SK-N-SH treated with all-trans-retinoic acid at 6 μM for 48 hours (cell line): ENCODE data around the gene OR51B5.

Source experiments
- ARNTL ChIP-seq: fragments of 450-650 bp; formaldehyde crosslinking; IDR thresholded peaks from 2 replicates; pipeline ENCODE4 v1.5.0; 2020; ENCODE audit warnings: low read depth, mild to moderate bottlenecking, moderate library complexity, borderline replicate concordance
- BACH2 ChIP-seq: fragments of 250-450 bp; sonication (Bioruptor Pico); IDR thresholded peaks from 2 replicates; pipeline ENCODE4 v1.9.0; 2021; ENCODE audit warnings: mild to moderate bottlenecking, borderline replicate concordance
- CREB5 ChIP-seq: fragments of 250-450 bp; sonication (Bioruptor Pico); IDR thresholded peaks from 2 replicates; pipeline ENCODE4 v1.5.1; 2020; ENCODE audit warnings: low read depth, mild to moderate bottlenecking, moderate library complexity
- GLIS3 ChIP-seq: fragments of 250-450 bp; sonication (Bioruptor Pico); IDR thresholded peaks from 2 replicates; pipeline ENCODE4 v1.5.0; 2020; ENCODE audit warnings: mild to moderate bottlenecking, moderate library complexity
- OSR1 ChIP-seq: fragments of 250-450 bp; sonication (Bioruptor Pico); IDR thresholded peaks from 2 replicates; pipeline ENCODE4 v1.8.0; 2022; ENCODE audit warnings: moderate library complexity, mild to moderate bottlenecking, inconsistent platforms
- POU6F1 ChIP-seq: fragments of 250-450 bp; sonication (Bioruptor Pico); IDR thresholded peaks from 2 replicates; pipeline ENCODE4 v1.8.0; 2021; ENCODE audit warnings: low read depth, mild to moderate bottlenecking, moderate library complexity, borderline replicate concordance
- PPARA ChIP-seq: fragments of 250-450 bp; sonication (Bioruptor Pico); IDR thresholded peaks from 2 replicates; pipeline ENCODE4 v1.5.0; 2020; ENCODE audit warnings: mild to moderate bottlenecking, borderline replicate concordance
- RARB ChIP-seq: fragments of 250-450 bp; sonication (Bioruptor Pico); IDR thresholded peaks from 2 replicates; pipeline ENCODE4 v1.8.0; 2021; ENCODE audit warnings: mild to moderate bottlenecking, moderate library complexity
- SNAI2 ChIP-seq: fragments of 250-450 bp; sonication (Bioruptor Pico); IDR thresholded peaks from 2 replicates; pipeline ENCODE4 v1.5.0; 2020; ENCODE audit warnings: mild to moderate bottlenecking, moderate library complexity
- ZFP30 ChIP-seq: fragments of 450-650 bp; formaldehyde crosslinking; IDR thresholded peaks from 2 replicates; pipeline ENCODE4 v1.5.0; 2022; ENCODE audit warnings: mild to moderate bottlenecking, moderate library complexity
- ZNF565 ChIP-seq: fragments of 450-650 bp; formaldehyde crosslinking; conservative IDR thresholded peaks from 2 replicates; pipeline ENCODE4 v1.5.0; 2020; ENCODE audit warnings: low read depth, mild to moderate bottlenecking, moderate library complexity
- ZNF70 ChIP-seq: fragments of 450-650 bp; formaldehyde crosslinking; IDR thresholded peaks from 2 replicates; pipeline ENCODE4 v1.5.0; 2020; ENCODE audit warnings: mild to moderate bottlenecking, moderate library complexity
- ZNF8 ChIP-seq: fragments of 450-650 bp; formaldehyde crosslinking; IDR thresholded peaks from 2 replicates; pipeline ENCODE4 v1.5.0; 2020; ENCODE audit warnings: mild to moderate bottlenecking, moderate library complexity

- TF ChIP-seq SNAI2 (CRISPR knock-in tag), result no peak
- no peak for TF ChIP-seq BACH2 (CRISPR knock-in tag)
- TF ChIP-seq PPARA (CRISPR knock-in tag), result no peak
- no peak for TF ChIP-seq GLIS3 (CRISPR knock-in tag)
- no peak for TF ChIP-seq ARNTL (CRISPR knock-in tag)
- TF ChIP-seq POU6F1 (CRISPR knock-in tag), result no peak
- TF ChIP-seq ZNF70 (CRISPR knock-in tag), result no peak
- no peak for TF ChIP-seq ZFP30 (CRISPR knock-in tag)
- TF ChIP-seq ZNF8 (CRISPR knock-in tag), result no peak
- TF ChIP-seq ZNF565 (CRISPR knock-in tag), result no peak
- TF ChIP-seq CREB5 (CRISPR knock-in tag), result no peak
- no peak for TF ChIP-seq RARB
- no peak for TF ChIP-seq OSR1
These were observed 44.9 kb downstream of the OR51B5 start for GRCh38 chr11:5298451-5298850.
